HepG2 (cell line): ENCODE measurements around the gene LHX1. TPM values are rescaled to one million over a fixed set of nuclear protein-coding genes. Genes with fewer than 3 reads are reported as not detected.

Source experiments
- CAMTA2 ChIP-seq: sonication (generic); formaldehyde crosslinking; IDR thresholded peaks from 2 replicates; pipeline ENCODE4 v1.4.0; 2020; ENCODE audit warnings: mild to moderate bottlenecking, missing genetic modification reagents, borderline replicate concordance
- RAD21 ChIP-seq: fragments of 450-650 bp; formaldehyde crosslinking; IDR thresholded peaks from 2 replicates; pipeline ENCODE4 v1.5.0; 2020; ENCODE audit warnings: mild to moderate bottlenecking
- SMYD3 ChIP-seq: sonication (generic); formaldehyde crosslinking; IDR thresholded peaks from 2 replicates; pipeline ENCODE4 v1.8.1; 2023; ENCODE audit warnings: mild to moderate bottlenecking, missing genetic modification reagents
- SP5 ChIP-seq: IDR thresholded peaks from 2 replicates; pipeline ENCODE4 v1.6.1; 2016; ENCODE audit warnings: low read depth, borderline replicate concordance
- ZBTB8A ChIP-seq: sonication (generic); formaldehyde crosslinking; IDR thresholded peaks from 2 replicates; pipeline ENCODE4 v1.4.0; 2020; ENCODE audit warnings: mild to moderate bottlenecking, low read depth, missing genetic modification reagents, borderline replicate concordance
- ZNF121 ChIP-seq: sonication (generic); formaldehyde crosslinking; IDR thresholded peaks from 2 replicates; pipeline ENCODE4 v1.5.0; 2020; ENCODE audit warnings: mild to moderate bottlenecking, missing genetic modification reagents
- ZNF446 ChIP-seq: sonication (generic); formaldehyde crosslinking; IDR thresholded peaks from 2 replicates; pipeline ENCODE4 v1.5.0; 2020; ENCODE audit warnings: mild to moderate bottlenecking, missing genetic modification reagents
- polyA plus RNA-seq, 8 experiments: library from polyadenylated mRNA; depleted of rRNA in 3 of 8; stranded (reverse) in 7 of 8; unstranded in 1 of 8; fragments of >200 nt; fragmentation: Illumina TruSeq in 4 of 8; extraction: Trizol in 4 of 8; gene quantifications; 2 replicates each; pipeline versions ENCODE4 v1.2.1 to v1.2.3, GENCODE V29; 2011 to 2016; ENCODE audit warnings: low read depth in 4 of 8, missing spikeins in 1 of 8, mixed read lengths in 1 of 8; ENCODE audit not compliant: insufficient read depth in 1 of 8
- total RNA-seq, 5 experiments: library from RNA; depleted of rRNA; stranded (reverse); fragments of >200 nt; fragmentation: Illumina TruSeq; extraction: Trizol; gene quantifications; 2 replicates each; pipeline ENCODE4 v1.2.3, GENCODE V29; 2016; ENCODE audit warnings: low read depth in 1 of 5
- TF ChIP-seq, protein P1 (sequence below): sonication (generic); formaldehyde crosslinking; IDR thresholded peaks from 2 replicates; pipeline ENCODE4; 2020; ENCODE audit warnings: missing genetic modification reagents, mild to moderate bottlenecking, borderline replicate concordance
- TF ChIP-seq, protein P2 (sequence below): sonication (generic); formaldehyde crosslinking; IDR thresholded peaks from 2 replicates; pipeline ENCODE4 v1.5.1; 2020; ENCODE audit warnings: missing genetic modification reagents, mild to moderate bottlenecking, borderline replicate concordance
- TF ChIP-seq, protein P3 (sequence below): sonication (generic); formaldehyde crosslinking; IDR thresholded peaks from 2 replicates; pipeline ENCODE4 v1.5.1; 2020; ENCODE audit warnings: mild to moderate bottlenecking, missing genetic modification reagents
- TF ChIP-seq, protein P4 (sequence below), 2 experiments: IDR thresholded peaks; 2 replicates each; pipeline ENCODE4 v1.6.1; 2011 to 2012; ENCODE audit warnings: low read length in 2 of 2, borderline replicate concordance in 1 of 2, low read depth in 1 of 2, mild to moderate bottlenecking in 1 of 2, moderate library complexity in 1 of 2
- TF ChIP-seq, protein P5 (sequence below): sonication (generic); formaldehyde crosslinking; IDR thresholded peaks from 2 replicates; pipeline ENCODE4 v1.4.0; 2020; ENCODE audit warnings: mild to moderate bottlenecking, low read depth, missing genetic modification reagents

Gene LHX1
- total and polyA plus RNA-seq, 2 of the 13 experiments (the other 11 are each of a cell fraction or from before 2014, with no cell fraction given), result not detected

DNA sequence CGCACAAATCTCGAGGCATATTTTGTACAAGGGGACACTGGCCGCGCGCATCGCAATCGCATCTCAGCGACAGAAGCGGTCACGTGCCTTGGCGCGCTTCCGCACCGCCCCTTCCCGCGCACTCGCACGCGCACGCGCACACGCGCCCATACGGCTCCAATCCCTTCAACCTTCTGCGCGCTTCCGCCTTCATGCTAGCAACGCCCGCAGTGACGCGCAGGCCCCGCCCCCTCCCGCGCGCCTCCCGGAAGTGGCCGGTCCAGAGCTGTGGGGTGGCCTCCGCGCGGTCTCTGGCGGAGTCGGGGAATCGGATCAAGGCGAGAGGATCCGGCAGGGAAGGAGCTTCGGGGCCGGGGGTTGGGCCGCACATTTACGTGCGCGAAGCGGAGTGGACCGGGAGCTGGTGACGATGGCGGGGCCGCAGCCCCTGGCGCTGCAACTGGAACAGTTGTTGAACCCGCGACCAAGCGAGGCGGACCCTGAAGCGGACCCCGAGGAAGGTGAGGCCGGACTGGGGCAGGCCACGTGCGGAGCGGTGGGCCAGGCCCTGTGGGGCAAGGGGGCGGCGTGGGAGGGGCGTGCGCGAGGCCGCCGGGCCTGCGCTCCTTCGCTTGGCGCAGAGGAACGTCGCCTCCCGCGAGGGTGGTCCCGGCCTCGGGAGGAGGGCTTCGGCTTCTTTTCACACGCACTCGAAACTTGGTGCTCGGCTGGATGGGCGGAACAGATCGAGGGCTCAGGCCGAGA lies 11.6 kb downstream of the LHX1 start, which contains the start of gene AATF (continued):
- TF ChIP-seq, protein P1, sequence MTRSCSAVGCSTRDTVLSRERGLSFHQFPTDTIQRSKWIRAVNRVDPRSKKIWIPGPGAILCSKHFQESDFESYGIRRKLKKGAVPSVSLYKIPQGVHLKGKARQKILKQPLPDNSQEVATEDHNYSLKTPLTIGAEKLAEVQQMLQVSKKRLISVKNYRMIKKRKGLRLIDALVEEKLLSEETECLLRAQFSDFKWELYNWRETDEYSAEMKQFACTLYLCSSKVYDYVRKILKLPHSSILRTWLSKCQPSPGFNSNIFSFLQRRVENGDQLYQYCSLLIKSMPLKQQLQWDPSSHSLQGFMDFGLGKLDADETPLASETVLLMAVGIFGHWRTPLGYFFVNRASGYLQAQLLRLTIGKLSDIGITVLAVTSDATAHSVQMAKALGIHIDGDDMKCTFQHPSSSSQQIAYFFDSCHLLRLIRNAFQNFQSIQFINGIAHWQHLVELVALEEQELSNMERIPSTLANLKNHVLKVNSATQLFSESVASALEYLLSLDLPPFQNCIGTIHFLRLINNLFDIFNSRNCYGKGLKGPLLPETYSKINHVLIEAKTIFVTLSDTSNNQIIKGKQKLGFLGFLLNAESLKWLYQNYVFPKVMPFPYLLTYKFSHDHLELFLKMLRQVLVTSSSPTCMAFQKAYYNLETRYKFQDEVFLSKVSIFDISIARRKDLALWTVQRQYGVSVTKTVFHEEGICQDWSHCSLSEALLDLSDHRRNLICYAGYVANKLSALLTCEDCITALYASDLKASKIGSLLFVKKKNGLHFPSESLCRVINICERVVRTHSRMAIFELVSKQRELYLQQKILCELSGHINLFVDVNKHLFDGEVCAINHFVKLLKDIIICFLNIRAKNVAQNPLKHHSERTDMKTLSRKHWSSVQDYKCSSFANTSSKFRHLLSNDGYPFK (CRISPR knock-in tag), result peak; percentile 94
- TF ChIP-seq SP5 (peak; percentile 69; the same call in 1 of the 2 replicates), CAMTA2 (CRISPR knock-in tag) (peak; percentile 39; the same call in 1 of the 2 replicates), RAD21 (CRISPR knock-in tag) (no peak; the same call in 1 of the 2 replicates), ZBTB8A (CRISPR knock-in tag) (peak; percentile 94; the same call in 1 of the 2 replicates), ZNF446 (CRISPR knock-in tag) (peak; percentile 93), SMYD3 (peak; percentile 100), ZNF121 (CRISPR knock-in tag) (peak; percentile 70)
- TF ChIP-seq, protein P2, sequence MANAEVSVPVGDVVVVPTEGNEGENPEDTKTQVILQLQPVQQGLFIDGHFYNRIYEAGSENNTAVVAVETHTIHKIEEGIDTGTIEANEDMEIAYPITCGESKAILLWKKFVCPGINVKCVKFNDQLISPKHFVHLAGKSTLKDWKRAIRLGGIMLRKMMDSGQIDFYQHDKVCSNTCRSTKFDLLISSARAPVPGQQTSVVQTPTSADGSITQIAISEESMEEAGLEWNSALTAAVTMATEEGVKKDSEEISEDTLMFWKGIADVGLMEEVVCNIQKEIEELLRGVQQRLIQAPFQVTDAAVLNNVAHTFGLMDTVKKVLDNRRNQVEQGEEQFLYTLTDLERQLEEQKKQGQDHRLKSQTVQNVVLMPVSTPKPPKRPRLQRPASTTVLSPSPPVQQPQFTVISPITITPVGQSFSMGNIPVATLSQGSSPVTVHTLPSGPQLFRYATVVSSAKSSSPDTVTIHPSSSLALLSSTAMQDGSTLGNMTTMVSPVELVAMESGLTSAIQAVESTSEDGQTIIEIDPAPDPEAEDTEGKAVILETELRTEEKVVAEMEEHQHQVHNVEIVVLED, result peak; percentile 96
- TF ChIP-seq, protein P3, sequence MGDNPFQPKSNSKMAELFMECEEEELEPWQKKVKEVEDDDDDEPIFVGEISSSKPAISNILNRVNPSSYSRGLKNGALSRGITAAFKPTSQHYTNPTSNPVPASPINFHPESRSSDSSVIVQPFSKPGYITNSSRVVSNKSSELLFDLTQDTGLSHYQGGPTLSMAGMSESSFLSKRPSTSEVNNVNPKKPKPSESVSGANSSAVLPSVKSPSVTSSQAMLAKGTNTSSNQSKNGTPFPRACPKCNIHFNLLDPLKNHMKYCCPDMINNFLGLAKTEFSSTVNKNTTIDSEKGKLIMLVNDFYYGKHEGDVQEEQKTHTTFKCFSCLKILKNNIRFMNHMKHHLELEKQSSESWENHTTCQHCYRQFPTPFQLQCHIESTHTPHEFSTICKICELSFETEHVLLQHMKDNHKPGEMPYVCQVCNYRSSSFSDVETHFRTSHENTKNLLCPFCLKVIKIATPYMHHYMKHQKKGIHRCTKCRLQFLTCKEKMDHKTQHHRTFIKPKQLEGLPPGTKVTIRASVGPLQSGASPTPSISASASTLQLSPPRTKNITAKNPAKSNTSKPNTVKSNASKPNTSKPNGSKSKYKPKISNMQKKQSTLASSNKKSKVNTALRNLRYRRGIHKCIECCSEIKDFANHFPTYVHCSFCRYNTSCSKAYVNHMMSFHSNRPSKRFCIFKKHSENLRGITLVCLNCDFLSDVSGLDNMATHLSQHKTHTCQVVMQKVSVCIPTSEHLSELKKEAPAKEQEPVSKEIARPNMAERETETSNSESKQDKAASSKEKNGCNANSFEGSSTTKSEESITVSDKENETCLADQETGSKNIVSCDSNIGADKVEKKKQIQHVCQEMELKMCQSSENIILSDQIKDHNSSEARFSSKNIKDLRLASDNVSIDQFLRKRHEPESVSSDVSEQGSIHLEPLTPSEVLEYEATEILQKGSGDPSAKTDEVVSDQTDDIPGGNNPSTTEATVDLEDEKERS, result peak; percentile 99
- TF ChIP-seq, protein P4, sequence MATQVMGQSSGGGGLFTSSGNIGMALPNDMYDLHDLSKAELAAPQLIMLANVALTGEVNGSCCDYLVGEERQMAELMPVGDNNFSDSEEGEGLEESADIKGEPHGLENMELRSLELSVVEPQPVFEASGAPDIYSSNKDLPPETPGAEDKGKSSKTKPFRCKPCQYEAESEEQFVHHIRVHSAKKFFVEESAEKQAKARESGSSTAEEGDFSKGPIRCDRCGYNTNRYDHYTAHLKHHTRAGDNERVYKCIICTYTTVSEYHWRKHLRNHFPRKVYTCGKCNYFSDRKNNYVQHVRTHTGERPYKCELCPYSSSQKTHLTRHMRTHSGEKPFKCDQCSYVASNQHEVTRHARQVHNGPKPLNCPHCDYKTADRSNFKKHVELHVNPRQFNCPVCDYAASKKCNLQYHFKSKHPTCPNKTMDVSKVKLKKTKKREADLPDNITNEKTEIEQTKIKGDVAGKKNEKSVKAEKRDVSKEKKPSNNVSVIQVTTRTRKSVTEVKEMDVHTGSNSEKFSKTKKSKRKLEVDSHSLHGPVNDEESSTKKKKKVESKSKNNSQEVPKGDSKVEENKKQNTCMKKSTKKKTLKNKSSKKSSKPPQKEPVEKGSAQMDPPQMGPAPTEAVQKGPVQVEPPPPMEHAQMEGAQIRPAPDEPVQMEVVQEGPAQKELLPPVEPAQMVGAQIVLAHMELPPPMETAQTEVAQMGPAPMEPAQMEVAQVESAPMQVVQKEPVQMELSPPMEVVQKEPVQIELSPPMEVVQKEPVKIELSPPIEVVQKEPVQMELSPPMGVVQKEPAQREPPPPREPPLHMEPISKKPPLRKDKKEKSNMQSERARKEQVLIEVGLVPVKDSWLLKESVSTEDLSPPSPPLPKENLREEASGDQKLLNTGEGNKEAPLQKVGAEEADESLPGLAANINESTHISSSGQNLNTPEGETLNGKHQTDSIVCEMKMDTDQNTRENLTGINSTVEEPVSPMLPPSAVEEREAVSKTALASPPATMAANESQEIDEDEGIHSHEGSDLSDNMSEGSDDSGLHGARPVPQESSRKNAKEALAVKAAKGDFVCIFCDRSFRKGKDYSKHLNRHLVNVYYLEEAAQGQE (IDR thresholded peaks at IDR 0.05; ENCODE audit: borderline replicate concordance in 1 of 2, low read depth in 1 of 2, low read length in 2 of 2), result no peak
- TF ChIP-seq, protein P5, sequence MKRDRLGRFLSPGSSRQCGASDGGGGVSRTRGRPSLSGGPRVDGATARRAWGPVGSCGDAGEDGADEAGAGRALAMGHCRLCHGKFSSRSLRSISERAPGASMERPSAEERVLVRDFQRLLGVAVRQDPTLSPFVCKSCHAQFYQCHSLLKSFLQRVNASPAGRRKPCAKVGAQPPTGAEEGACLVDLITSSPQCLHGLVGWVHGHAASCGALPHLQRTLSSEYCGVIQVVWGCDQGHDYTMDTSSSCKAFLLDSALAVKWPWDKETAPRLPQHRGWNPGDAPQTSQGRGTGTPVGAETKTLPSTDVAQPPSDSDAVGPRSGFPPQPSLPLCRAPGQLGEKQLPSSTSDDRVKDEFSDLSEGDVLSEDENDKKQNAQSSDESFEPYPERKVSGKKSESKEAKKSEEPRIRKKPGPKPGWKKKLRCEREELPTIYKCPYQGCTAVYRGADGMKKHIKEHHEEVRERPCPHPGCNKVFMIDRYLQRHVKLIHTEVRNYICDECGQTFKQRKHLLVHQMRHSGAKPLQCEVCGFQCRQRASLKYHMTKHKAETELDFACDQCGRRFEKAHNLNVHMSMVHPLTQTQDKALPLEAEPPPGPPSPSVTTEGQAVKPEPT (CRISPR knock-in tag), result peak; percentile 98
